ENCODE data around the gene RAD17. TPM values are rescaled to one million over a fixed set of nuclear protein-coding genes. Genes with fewer than 3 reads are reported as not detected.
"Not testable (repeated sequence)": the region's sequence is repeated elsewhere in the genome, so short reads cannot be mapped to it uniquely, and the experiment has no call there.

Gene RAD17, protein sequence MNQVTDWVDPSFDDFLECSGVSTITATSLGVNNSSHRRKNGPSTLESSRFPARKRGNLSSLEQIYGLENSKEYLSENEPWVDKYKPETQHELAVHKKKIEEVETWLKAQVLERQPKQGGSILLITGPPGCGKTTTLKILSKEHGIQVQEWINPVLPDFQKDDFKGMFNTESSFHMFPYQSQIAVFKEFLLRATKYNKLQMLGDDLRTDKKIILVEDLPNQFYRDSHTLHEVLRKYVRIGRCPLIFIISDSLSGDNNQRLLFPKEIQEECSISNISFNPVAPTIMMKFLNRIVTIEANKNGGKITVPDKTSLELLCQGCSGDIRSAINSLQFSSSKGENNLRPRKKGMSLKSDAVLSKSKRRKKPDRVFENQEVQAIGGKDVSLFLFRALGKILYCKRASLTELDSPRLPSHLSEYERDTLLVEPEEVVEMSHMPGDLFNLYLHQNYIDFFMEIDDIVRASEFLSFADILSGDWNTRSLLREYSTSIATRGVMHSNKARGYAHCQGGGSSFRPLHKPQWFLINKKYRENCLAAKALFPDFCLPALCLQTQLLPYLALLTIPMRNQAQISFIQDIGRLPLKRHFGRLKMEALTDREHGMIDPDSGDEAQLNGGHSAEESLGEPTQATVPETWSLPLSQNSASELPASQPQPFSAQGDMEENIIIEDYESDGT
- total RNA-seq (2014; rRNA removed; shearing (Covaris generic)) = 14.8 and 17.6 TPM in 2 replicates

DNA sequence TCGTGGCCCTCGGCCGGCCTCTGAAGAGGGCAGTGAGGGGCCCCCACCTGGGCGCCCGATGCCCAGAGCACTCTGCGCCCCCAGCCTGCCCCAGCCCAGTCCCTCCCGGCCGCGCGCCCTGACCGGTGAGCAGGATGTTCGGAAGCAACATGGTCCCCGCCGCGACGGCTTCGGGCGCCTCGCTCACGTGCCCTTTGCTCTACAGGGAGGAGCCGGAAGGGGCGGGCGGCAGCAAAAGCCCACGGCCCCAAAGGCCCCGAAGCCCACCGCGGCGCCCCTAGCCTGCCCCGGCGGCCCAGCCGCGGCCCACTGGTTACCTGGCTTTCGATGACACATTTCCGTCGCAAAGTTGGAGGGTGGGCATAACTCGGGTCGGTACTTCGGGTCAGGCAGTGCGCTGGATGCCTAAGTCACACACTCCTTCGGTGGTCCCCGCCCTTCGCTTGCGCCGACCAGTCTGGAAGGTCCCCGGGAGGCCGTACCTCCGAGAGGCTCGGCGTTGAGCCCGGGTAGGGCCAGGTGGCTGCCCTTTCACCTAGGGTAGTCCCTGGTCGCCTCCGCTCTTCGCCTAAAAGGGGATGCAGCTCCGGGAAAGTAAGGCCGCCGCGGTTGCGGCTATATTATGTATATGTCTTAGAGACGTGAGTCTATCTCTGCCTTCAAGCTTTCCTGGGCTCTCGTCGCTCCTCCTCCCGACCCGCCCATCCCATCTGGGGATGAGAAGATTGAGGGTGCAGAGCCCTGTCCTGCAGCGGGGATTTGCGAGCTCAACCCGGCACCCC, at the start of gene RAD17, which contains the start of the genes AK6 and TAF9:
Gene RAD17 (plus strand): TSS at position 479 of the 782 bp plus-strand sequence. CDS start 2,391 bp downstream, outside the sequence.
Gene AK6 (minus strand): TSS at position 181 of the 782 bp plus-strand sequence. CDS start 30 bp downstream, at position 151.
Gene TAF9 (minus strand): TSS at position 181 of the 782 bp plus-strand sequence. CDS start 3,783 bp downstream, outside the sequence.
- DNase-seq (ENCODE audit: low spot score) = peak; percentile 87

DNA sequence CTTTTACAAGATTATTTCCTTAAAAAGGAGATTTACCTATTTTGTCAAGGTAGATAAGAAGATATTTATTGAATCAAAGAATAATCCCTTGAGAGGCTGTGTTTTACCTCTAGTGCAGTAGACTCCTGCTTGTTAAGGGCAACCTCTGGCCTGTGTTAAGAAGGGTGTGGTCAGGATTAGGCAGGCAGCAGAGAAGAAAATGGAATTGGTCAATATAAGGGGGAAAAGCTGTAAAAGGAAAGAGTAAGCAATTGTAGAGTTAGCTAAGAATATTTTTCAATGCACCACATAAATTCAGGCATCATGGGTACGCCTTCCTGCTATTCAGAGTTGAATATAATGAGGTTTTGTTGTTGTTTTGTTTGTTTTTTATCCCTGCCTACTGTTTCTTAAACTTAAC, 43.3 kb upstream of the RAD17 start:
- no peak for DNase-seq (ENCODE audit: low spot score)

DNA sequence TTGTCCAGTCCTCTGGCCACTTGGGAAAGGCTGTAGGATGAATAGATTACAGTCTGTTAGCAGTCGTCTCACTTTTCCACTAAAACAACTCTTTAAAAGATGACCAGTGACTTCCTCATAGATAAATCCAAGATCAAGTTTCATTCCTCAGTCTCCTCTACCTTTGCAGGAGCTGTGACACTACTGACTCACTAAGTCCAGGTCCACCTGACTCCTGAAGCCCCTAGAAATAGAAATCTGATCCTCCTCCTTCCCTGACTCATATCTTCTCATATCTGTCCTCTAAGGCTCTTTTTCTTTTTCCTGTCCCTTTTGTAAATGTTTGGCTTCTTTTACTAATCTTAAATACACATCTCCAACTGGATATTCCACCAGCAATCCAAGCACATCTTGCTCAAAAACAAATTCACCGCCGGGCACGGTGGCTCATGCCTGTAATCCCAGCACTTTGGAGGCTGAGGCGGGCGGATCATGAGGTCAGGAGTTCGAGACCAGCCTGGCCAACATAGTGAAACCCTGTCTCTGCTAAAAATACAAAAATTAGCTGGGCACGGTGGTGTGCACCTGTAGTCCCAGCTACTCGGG, 39.6 kb upstream of the RAD17 start:
- no peak for DNase-seq (ENCODE audit: low spot score)

DNA sequence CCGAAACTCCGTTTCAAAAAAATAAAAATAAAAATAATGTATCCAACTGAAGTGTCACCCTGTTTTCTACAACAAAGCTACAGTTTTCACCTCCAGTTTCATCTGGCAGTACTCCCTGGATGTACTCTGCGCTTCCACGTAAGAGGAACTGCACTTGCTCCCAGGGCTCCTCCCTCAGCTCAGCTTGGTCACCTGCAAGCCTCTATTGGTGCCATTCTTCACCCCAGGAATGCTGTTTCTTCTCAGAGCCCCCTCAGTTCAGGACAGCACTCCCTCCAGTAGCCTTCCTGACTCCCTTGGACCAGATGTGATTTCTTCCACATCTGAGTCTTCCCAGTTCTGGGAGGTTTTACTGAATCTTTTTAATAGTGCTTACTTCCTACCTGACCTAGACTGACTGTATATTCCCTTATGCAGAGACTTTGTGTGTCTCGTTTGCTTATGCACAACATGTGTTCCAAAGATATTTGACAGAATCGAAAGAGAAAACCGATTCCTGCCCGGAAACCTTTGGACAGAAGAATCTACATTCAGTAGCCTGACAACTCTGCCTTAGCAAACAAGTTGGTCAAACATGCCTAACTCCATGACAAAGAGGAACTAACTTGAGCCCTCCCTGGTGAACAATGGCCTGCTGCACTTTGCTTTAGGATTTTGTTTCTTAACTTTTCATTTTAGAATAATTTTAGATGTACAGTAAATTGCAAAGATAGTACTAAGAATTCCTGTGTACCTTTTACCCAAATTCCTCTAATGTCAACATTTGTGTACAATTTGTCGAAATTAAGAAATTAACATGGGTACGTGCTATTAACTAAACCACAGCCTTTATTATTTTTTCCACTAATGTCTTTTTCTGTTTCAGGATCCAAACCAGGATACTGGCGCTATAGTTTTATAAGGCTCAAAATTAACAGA, 37.8 kb upstream of the RAD17 start:
- no peak for DNase-seq (ENCODE audit: low spot score)

DNA sequence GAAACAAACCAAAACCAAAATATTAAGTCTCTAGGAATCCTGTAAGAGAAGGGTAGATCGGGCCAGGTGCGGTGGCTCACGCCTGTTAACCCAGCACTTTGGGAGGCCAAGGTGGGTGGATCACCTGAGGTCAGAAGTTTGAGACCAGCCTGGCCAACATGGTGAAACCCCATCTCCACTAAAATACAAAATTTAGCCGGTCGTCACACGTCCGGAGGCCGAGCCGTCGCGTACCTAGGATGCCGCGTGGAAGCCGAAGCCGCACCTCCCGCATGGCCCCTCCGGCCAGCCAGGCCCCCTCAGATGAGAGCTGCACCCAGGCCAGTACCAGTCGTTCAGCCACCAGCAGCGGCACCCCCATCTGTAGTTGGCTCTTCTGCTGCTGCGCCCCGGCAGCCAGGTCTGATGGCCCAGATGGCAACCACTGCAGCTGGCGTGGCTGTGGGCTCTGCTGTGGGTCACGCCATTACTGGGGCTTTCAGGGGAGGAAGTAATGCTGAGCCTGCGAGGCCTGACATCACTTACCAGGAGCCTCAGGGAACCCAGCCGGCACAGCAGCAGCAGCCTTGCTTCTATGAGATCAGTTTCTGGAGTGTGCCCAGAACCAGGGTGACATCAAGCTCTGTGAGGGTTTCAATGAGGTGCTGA, 35.8 kb upstream of the RAD17 start:
- not testable (repeated sequence) for DNase-seq (ENCODE audit: low spot score)

DNA sequence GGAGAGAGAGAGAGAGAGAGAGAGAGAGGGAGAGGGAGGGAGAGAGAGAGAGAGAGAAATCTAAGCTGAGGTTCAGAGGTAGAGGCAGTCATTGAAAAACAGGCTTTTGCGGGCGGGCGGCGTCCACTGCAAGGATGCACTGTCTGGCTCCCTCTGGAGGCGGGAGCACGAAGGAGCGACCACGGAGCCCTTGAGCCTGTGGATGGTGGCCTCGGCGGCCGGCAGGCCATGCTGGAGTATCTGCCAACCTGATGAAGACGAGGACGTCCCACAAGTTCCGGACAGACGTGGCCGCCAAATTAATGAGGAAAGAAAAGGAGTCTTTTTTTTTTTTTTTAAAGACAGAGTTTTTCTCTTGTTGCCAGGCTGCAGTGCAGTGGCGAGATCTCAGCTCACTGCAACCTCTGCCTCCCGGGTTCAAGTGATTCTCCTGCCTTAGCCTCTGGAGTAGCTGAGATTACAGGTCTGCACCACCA, 34.8 kb upstream of the RAD17 start:
- peak; percentile 67 for DNase-seq (ENCODE audit: low spot score)

DNA sequence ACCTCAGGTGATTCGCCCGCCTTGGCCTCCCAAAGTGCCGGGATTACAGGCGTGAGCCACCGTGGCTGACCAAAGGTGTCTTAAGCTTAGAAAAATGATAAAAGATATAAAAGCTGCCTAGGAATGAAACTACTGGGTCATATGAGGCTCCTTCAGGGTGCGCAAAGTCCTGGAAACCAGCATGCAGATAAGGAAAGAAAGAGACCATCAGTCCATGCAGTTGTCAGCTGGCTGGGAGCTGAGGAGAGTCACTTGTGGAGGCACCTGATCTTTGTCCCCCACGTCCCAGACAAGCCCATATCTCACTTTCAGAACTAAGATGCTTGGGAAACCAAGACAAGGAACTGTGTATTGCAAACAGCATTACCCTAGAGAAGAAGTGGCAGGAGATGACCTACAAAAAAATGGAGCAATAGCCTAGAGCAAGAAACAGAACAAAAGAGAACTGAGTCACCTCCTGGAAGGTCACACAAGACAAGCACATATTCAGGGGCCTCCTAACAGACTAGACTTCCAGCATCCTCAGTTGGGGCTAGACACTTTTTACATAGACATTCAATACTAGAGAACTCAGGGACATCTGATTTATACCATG, 34.2 kb upstream of the RAD17 start:
- DNase-seq (ENCODE audit: low spot score) = no peak

DNA sequence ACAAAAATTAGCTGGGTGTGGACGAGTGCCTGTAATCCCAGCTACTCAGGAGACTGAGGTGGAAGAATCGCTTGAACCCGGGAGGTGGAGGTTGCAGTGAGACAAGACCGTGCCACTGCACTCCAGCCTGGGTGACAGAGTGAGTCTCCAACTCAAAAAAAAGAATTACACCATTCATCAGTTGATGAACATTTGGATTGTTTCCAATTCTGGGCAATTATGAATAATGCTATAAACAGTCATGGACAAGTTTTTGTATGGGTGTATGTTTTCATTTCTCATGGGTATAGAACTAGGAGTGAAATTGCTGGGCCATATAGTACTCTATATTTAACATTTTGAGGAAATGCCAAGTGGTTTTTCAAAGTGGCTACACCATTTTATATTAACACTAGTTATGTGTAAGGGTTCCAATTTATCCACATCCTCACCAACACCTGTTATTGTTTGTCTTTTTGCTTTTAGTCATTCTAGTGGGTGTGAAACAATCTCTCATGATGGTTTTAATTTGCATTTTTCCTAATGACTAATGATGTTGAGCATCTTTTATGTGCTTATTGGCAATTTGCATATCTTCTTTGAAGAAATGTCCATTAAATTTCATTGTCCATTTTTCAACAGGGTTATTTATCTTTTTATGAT, 28.0 kb upstream of the RAD17 start:
- no peak for DNase-seq (ENCODE audit: low spot score)

DNA sequence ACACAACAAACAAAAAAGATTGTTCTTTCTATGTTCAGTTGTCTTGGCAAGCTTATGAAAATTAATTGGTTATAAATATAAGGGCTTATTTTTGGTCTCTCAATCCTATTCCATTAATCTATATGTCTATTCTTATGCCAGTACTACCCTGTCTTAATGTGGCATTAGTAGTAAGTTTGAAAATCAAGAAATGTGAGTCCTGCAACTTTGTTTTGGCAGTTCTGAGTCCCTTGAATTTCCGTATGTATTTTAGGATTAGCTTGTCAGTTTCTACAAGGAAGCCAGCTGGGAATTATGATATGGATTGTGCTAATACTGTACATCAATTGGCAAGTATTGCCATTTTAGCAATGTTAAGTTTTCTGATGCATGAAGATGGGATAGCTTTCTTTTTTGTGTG, 26.5 kb upstream of the RAD17 start:
- DNase-seq (ENCODE audit: low spot score) = no peak

DNA sequence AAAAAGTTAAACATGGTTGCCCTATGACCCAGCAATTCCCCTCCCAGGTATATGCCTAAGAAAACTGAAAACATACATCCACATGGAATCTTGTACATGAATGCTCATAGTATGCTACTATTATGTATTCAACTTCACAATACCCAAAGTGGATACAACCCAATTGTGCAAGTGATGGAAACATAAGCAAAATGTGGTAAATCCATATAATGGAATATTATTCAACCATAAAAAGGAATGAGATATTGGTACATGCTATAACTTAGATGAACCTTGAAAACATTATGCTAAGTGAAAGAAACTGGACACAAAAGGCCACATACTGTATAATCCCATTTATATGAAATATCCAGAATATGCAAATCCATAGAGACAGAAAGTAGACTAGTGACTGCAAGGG, 19.0 kb upstream of the RAD17 start:
- no peak for DNase-seq (ENCODE audit: low spot score)

DNA sequence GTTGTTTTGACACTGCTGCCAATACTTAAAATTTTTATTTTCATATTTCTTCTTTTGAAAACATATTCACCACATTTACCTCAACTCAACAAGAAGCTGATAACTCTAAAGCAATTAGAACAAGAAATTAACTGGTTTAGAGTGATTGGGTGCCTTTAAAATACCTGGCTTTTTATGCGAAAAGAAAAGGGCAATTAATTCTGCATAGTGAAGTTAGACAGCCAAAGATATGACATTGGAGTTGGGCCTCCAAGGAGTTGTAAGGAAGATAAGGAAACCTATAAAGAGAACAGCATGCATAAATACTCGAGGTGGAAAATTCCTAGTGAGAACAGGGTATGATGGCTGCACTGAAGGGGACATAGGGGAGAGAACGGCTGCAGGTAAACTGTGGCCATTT, 9.9 kb upstream of the RAD17 start:
- DNase-seq (ENCODE audit: low spot score) = no peak

DNA sequence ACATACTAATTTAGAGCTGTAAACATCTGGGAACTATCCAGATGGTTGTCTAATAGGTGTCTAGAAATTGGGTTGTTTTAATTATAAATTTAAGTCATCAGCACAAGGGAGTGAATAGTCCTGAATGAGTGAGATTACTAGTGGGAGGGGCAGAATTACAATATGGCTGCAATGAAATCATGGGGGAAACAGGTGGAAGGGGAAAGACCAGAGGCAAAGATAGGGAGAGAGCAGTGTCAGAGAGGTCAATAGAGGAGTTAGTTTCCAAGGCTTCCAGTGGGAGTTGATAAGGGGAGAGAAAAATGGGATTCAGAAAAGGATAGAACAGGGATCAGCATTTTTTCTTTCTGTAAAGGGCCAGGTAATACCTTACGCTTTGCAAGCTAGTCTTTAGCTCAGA, 9.2 kb upstream of the RAD17 start:
- DNase-seq (ENCODE audit: low spot score) = no peak

DNA sequence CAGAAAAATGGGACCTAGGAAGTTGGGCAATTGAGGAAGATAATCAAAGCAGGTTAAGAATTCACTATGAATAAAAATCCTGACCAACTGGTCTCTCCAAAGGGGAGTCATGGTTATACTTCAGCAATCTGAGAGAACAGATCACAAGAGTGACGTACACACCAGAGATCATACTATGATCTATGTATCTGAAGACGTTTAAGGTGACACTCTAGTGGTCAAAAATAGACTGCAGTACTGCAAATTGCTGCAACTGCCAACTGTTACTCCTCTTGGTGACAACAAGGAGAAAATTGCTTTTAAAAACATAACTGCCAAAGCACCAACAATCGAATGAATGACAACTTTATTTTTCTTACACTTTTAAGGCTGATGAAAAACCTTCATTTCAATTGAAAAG, 5.2 kb upstream of the RAD17 start:
- peak; percentile 10 for DNase-seq (ENCODE audit: low spot score)

DNA sequence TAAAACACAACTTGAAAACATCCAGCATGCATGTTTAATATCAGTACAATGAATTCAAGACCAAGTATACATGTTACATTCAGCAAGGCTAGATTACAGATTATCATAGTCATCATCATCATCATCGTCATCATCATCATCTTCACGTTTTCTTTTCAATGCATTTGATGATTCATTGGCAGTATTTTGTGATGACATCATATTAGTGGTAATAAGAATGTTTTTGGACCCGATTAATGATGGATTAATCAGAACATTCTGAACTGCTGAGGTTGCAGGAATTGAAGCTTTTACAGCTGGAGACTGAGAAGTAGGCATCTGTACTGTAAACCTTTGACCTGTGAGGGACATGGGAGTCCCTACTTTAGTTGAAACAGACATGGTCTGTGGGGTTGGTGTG, 4.8 kb upstream of the RAD17 start:
- no peak for DNase-seq (ENCODE audit: low spot score)

DNA sequence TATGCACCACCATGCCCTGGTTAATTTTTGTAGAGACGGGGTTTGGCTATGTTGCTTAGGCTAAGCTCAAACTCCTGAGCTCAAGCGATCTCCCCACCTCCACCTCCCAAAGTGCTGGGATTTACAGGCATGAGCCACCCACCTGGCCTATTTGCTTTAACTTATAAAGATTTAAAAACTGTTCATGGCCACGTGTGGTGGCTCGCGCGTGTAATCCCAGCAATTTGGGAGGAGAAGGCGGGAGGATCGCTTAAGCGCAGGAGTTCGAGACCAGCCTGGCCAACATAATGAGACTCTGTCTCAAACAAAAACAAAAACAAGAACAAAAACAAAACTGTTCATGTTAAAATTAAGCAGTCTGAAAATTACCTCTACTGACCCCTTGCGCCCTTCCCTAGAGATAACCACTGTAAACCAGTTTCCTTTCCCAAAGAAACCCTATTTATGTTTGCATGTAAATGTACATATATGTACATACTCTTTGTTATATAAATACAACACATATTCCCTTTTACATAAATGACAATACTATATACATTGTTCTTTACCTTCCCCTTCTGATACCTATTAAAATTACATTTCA, 1.8 kb upstream of the RAD17 start:
- DNase-seq (ENCODE audit: low spot score) = no peak

DNA sequence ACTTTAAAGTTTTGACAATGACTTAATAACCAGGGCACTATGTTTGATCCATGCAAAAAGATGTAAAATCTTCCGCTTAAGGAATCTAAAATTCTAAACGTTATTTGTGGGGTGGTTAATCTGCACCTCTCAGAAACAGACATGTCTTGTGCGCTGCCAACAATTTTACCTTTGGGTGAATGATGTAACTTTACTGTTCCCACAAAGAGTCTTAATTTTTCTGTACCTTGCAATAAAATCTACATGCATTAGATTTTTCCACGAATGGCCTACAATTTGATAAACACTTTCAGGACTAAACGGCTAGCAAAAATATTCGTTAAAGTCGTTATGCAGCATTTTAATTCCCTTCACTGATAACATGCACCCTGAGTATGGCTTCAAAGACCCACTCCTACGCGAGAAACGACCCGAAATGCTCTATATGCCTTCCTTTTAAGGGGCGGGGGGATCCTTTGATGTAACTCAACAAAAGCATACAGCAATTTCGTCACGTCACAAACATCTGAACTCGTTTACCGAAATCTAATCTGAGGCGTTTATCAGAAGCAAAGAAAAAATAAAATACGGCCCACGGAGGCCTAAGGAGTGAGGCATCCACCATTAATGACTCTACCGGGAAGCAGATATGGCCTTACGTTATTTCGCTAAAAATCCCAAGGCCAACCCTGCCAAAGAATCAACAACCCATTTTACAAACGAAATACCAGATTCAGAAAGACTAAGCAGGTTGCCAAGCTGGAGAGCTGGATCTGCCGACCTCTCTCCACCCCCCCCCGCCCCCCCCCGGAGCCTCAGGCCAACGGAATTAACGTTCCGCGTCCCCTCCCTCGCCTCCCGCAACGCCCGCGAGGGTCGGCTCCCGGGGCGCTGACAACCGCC, 919 bp upstream of the RAD17 start:
- no peak for DNase-seq (ENCODE audit: low spot score)

DNA sequence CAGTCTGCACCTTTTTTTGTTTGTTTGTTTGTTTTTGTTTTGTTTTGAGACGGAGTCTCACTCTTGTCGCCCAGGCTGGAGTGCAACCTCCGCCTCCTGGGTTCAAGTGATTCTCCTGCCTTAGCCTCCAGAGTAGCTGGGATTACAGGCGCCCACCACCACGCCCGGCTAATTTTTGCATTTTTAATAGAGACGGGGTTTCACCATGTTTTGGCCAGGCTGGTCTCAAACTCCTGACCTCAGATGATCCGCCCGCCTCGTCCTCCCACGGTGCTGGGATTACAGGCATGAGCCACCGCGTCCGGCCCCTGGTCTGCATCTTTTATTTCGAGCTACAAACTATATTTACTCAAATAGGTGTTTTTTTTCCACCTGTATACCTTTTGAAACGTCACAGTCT, 717 bp downstream of the RAD17 start:
- DNase-seq (ENCODE audit: low spot score) = not testable (repeated sequence)

DNA sequence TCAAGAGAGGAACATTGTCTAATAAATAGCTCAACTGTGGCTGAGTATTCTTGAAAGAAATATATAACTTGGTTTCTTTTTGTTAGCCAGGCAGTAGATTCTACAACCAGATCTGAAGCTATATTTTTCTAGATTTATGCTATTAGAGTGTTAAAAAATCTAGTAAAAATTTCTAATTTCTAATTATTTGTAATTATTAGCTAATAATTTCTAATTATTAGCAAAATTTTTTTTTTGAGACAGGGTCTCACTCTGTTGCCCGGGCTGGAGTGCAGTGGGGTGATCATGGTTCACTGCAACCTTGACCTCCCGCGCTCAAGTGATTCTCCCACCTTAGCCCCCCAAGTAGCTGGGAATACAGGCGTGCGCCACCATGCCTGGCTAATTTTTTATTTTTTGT, 2.8 kb downstream of the RAD17 start:
- no peak for DNase-seq (ENCODE audit: low spot score)
